ENCODE results near the gene CYP21A2.
"Not testable (repeated sequence)": the region's sequence is repeated elsewhere in the genome, so short reads cannot be mapped to it uniquely, and the experiment has no call there.

Gene CYP21A2

DNA sequence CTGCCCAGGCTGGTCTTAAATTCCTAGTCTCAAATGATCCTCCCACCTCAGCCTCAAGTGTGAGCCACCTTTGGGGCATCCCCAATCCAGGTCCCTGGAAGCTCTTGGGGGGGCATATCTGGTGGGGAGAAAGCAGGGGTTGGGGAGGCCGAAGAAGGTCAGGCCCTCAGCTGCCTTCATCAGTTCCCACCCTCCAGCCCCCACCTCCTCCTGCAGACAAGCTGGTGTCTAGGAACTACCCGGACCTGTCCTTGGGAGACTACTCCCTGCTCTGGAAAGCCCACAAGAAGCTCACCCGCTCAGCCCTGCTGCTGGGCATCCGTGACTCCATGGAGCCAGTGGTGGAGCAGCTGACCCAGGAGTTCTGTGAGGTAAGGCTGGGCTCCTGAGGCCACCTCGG, 663 bp downstream of the CYP21A2 start:
- not testable (repeated sequence) for H3K27ac ChIP-seq (ENCODE audit: low read length); H3K9me3 ChIP-seq (ENCODE audit: control insufficient read depth, low read depth, low read length); H3K9ac ChIP-seq (ENCODE audit: low read length); H3K27me3 ChIP-seq (ENCODE audit: control insufficient read depth, insufficient read depth, low read length); H3K4me1 ChIP-seq (ENCODE audit: control insufficient read depth, low read depth, low read length); H3K4me3 ChIP-seq (ENCODE audit: low read length); H3K36me3 ChIP-seq (ENCODE audit: control insufficient read depth, low read depth, low read length)

DNA sequence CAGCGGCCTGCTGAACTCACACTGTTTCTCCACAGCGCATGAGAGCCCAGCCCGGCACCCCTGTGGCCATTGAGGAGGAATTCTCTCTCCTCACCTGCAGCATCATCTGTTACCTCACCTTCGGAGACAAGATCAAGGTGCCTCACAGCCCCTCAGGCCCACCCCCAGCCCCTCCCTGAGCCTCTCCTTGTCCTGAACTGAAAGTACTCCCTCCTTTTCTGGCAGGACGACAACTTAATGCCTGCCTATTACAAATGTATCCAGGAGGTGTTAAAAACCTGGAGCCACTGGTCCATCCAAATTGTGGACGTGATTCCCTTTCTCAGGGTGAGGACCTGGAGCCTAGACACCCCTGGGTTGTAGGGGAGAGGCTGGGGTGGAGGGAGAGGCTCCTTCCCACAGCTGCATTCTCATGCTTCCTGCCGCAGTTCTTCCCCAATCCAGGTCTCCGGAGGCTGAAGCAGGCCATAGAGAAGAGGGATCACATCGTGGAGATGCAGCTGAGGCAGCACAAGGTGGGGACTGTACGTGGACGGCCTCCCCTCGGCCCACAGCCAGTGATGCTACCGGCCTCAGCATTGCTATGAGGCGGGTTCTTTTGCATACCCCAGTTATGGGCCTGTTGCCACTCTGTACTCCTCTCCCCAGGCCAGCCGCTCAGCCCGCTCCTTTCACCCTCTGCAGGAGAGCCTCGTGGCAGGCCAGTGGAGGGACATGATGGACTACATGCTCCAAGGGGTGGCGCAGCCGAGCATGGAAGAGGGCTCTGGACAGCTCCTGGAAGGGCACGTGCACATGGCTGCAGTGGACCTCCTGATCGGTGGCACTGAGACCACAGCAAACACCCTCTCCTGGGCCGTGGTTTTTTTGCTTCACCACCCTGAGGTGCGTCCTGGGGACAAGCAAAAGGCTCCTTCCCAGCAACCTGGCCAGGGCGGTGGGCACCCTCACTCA, 1.4 kb downstream of the CYP21A2 start:
- H3K27ac ChIP-seq (ENCODE audit: low read length); H3K9ac ChIP-seq (ENCODE audit: low read length); H3K27me3 ChIP-seq (ENCODE audit: control insufficient read depth, insufficient read depth, low read length); H3K9me3 ChIP-seq (ENCODE audit: control insufficient read depth, low read depth, low read length); H3K4me3 ChIP-seq (ENCODE audit: low read length); H3K4me1 ChIP-seq (ENCODE audit: control insufficient read depth, low read depth, low read length); H3K36me3 ChIP-seq (ENCODE audit: control insufficient read depth, low read depth, low read length): not testable (repeated sequence)

DNA sequence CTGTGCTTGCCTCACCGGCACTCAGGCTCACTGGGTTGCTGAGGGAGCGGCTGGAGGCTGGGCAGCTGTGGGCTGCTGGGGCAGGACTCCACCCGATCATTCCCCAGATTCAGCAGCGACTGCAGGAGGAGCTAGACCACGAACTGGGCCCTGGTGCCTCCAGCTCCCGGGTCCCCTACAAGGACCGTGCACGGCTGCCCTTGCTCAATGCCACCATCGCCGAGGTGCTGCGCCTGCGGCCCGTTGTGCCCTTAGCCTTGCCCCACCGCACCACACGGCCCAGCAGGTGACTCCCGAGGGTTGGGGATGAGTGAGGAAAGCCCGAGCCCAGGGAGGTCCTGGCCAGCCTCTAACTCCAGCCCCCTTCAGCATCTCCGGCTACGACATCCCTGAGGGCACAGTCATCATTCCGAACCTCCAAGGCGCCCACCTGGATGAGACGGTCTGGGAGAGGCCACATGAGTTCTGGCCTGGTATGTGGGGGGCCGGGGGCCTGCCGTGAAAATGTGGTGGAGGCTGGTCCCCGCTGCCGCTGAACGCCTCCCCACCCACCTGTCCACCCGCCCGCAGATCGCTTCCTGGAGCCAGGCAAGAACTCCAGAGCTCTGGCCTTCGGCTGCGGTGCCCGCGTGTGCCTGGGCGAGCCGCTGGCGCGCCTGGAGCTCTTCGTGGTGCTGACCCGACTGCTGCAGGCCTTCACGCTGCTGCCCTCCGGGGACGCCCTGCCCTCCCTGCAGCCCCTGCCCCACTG, 2.3 kb downstream of the CYP21A2 start:
- not testable (repeated sequence) for H3K9ac ChIP-seq (ENCODE audit: low read length); H3K36me3 ChIP-seq (ENCODE audit: control insufficient read depth, low read depth, low read length); H3K9me3 ChIP-seq (ENCODE audit: control insufficient read depth, low read depth, low read length); H3K4me3 ChIP-seq (ENCODE audit: low read length); H3K27ac ChIP-seq (ENCODE audit: low read length); H3K27me3 ChIP-seq (ENCODE audit: control insufficient read depth, insufficient read depth, low read length); H3K4me1 ChIP-seq (ENCODE audit: control insufficient read depth, low read depth, low read length)

DNA sequence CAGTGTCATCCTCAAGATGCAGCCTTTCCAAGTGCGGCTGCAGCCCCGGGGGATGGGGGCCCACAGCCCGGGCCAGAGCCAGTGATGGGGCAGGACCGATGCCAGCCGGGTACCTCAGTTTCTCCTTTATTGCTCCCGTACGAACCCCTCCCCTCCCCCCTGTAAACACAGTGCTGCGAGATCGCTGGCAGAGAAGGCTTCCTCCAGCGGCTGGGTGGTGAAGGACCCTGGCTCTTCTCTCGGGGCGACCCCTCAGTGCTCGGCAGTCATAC, 2.8 kb downstream of the CYP21A2 start:
- H3K27me3 ChIP-seq (ENCODE audit: control insufficient read depth, insufficient read depth, low read length); H3K4me3 ChIP-seq (ENCODE audit: low read length); H3K9me3 ChIP-seq (ENCODE audit: control insufficient read depth, low read depth, low read length); H3K36me3 ChIP-seq (ENCODE audit: control insufficient read depth, low read depth, low read length); H3K27ac ChIP-seq (ENCODE audit: low read length); H3K9ac ChIP-seq (ENCODE audit: low read length); H3K4me1 ChIP-seq (ENCODE audit: control insufficient read depth, low read depth, low read length): not testable (repeated sequence)

DNA sequence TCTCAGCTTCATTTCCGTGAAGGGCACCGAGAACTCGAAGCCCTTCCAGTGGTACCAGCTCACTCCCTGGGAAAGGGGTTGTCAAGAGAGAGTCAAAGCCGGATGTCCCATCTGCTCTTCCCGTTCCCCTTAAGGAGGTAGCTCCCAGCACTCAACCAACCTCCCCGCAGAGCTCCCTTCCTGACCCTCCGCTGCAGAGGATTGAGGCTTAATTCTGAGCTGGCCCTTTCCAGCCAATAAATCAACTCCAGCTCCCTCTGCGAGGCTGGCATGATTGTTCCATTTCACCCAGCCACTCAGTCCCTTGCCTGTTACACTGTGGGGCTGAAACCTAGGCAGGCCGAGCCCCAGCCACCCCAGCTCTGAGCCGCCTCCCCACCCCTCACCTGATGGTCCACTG, 3.2 kb downstream of the CYP21A2 start:
- H3K27me3 ChIP-seq (ENCODE audit: control insufficient read depth, insufficient read depth, low read length); H3K4me1 ChIP-seq (ENCODE audit: control insufficient read depth, low read depth, low read length); H3K36me3 ChIP-seq (ENCODE audit: control insufficient read depth, low read depth, low read length); H3K27ac ChIP-seq (ENCODE audit: low read length); H3K9me3 ChIP-seq (ENCODE audit: control insufficient read depth, low read depth, low read length); H3K4me3 ChIP-seq (ENCODE audit: low read length); H3K9ac ChIP-seq (ENCODE audit: low read length): not testable (repeated sequence)

DNA sequence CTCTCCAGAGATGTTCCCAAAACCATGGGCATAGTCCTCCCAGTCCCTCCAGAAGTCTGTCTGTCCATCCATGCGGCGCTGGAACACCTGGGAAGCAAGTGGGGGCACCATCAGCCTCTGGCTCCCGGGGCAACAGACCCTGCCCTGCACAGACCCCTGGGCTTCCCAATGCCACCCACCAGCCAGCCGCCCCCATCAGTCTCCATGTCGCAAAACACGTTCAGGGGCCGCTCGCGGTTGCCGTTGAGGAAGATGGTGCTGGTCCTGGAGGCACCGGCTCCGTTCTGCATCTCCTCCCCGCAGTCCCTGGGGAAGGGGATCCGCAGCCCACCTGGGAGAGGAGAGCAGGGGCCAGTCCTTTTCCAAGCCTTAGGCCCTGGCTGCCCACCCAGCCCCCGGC, 4.1 kb downstream of the CYP21A2 start:
- H3K27me3 ChIP-seq (ENCODE audit: control insufficient read depth, insufficient read depth, low read length); H3K9me3 ChIP-seq (ENCODE audit: control insufficient read depth, low read depth, low read length); H3K27ac ChIP-seq (ENCODE audit: low read length); H3K4me1 ChIP-seq (ENCODE audit: control insufficient read depth, low read depth, low read length); H3K4me3 ChIP-seq (ENCODE audit: low read length); H3K36me3 ChIP-seq (ENCODE audit: control insufficient read depth, low read depth, low read length); H3K9ac ChIP-seq (ENCODE audit: low read length): not testable (repeated sequence)

DNA sequence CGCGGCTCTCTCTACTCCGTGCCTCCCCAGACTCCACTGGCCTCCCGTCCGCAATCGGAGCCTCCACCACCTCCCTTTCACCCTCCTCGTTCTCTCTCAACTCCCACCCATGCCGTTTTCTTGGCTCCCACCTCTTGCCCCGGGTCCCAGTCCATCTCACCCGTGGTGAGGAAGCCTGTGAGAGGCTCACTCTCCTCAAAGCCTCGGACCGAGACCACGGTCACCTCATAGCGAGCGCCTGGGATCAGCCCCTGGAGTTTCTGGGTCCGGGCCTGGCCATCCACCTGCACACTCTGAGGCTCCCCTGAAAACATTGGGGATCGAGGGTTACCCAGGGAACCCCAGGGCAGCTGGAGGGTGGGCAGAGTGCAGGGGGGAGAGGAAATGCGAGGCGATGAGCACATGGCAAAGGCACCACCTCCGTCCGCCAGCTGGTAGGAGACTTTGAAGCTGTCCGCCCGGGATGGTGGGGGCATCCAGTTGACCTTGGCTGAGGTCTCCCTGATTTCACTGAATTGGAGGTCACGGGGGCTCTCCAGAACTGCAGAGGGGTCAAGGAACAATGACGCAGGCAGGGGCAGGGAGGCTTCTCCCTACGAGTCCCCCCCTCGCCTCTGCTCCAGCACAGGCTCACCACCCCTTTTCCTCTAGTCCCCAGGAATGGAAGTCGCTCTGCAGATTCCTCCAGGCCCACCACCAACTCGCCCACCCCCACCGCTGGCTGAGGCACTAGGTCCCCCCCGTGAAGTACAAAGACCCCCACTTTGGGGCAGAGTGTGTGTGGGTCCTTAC, 5.6 kb downstream of the CYP21A2 start:
- not testable (repeated sequence) for H3K9ac ChIP-seq (ENCODE audit: low read length); H3K4me3 ChIP-seq (ENCODE audit: low read length); H3K9me3 ChIP-seq (ENCODE audit: control insufficient read depth, low read depth, low read length); H3K27ac ChIP-seq (ENCODE audit: low read length); H3K36me3 ChIP-seq (ENCODE audit: control insufficient read depth, low read depth, low read length); H3K27me3 ChIP-seq (ENCODE audit: control insufficient read depth, insufficient read depth, low read length); H3K4me1 ChIP-seq (ENCODE audit: control insufficient read depth, low read depth, low read length)

DNA sequence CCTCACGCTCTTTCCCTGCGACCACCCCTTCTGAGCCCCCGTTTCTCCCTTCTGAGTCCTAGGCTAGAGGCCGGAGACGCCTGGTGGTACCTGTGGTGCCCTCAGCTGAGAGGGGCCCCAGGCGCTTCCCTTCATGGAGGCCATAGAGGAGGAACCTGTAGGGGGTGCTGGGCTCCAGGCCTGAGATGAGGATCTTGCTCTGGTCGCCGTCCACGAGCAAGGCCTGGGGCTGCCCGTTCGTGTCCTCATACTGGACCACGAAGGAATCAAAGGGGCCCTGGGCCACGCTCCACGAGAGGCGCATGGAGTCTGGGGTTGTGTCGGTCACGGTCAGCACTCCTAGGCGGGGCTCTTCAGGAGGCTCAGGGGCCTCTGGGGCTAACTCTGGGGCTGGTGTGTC, 6.7 kb downstream of the CYP21A2 start:
- not testable (repeated sequence) for H3K4me3 ChIP-seq (ENCODE audit: low read length); H3K27ac ChIP-seq (ENCODE audit: low read length); H3K4me1 ChIP-seq (ENCODE audit: control insufficient read depth, low read depth, low read length); H3K27me3 ChIP-seq (ENCODE audit: control insufficient read depth, insufficient read depth, low read length); H3K9ac ChIP-seq (ENCODE audit: low read length); H3K36me3 ChIP-seq (ENCODE audit: control insufficient read depth, low read depth, low read length); H3K9me3 ChIP-seq (ENCODE audit: control insufficient read depth, low read depth, low read length)

DNA sequence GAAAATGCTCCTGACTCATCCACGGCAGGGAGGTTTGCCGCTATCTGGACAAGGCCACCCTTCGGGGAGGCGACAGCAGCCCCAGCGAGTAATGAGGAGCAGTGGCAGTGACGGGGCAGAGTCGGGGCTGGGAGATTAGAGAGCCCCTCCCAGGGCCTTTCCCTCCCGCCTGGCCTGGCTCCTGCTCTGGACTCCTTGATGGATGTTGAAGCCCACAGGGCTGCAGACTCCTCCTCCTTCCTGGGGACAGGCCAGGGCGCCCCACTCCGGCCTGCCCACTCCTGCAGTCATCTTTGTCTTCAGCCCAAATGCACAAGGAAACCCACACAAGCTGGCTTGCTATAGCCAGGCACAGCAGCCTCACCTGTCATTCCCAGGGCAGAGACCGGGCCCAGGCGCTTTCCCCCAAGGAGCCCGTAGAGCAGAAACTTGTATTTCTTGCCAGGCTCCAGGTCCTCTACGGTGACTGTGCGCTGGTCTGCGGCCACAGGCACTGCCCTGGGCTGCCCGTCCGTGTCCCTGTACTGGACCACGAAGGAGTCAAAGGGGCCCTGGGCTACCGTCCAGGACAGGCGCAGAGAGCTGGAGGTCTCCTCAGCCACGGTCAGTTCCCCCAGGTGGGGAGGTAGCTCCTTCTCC, 7.7 kb downstream of the CYP21A2 start:
- H3K9ac ChIP-seq (ENCODE audit: low read length) = no peak overlapping the region
- H3K36me3 ChIP-seq (ENCODE audit: control insufficient read depth, low read depth, low read length) = no peaks in the 10 kb centered on the region
- peaks cover 4% of the 10 kb centered on the region for H3K4me1 ChIP-seq (ENCODE audit: control insufficient read depth, low read depth, low read length)
- no peak overlapping the region for H3K4me3 ChIP-seq (ENCODE audit: low read length)
- no peaks in the 10 kb centered on the region for H3K9me3 ChIP-seq (ENCODE audit: control insufficient read depth, low read depth, low read length)
- no peak overlapping the region for H3K27ac ChIP-seq (ENCODE audit: low read length)
- H3K27me3 ChIP-seq (ENCODE audit: control insufficient read depth, insufficient read depth, low read length) = no peaks in the 10 kb centered on the region

DNA sequence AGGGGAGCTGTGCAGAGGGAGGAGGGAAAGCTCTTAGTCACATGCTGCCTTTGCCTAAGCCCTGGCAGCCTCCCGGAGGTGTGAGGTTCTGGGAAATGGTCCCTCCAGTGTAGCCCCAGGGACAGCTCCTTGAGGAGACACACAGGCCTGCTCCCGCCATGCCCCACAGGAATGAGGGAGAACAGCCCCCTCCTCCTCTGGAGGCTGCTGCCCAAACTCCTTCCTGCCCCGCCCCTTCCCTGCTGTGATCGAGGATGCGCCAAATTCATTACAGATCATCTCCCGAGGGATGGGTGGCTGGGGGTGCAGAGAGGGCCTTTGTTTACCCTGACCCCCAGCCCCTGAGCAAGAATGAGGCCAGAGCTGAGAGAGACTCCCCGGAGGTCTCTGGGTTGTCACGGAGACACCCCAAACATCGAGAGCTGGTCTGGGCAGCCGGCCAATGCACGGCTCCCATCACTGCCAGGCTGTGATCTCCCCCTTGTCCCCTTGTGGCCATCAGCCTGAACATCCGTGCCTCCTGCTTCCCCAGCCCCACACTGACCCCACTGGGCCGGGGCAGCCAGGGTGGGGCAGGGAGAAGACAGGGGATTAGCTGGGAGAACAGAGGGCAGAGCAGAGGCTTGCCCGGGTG, 8.4 kb downstream of the CYP21A2 start:
- H3K27ac ChIP-seq (ENCODE audit: low read length) = no peak overlapping the region
- peaks cover 4% of the 10 kb centered on the region for H3K4me1 ChIP-seq (ENCODE audit: control insufficient read depth, low read depth, low read length)
- H3K4me3 ChIP-seq (ENCODE audit: low read length) = no peak overlapping the region
- no peaks in the 10 kb centered on the region for H3K36me3 ChIP-seq (ENCODE audit: control insufficient read depth, low read depth, low read length)
- H3K9me3 ChIP-seq (ENCODE audit: control insufficient read depth, low read depth, low read length) = no peaks in the 10 kb centered on the region
- no peaks in the 10 kb centered on the region for H3K27me3 ChIP-seq (ENCODE audit: control insufficient read depth, insufficient read depth, low read length)
- H3K9ac ChIP-seq (ENCODE audit: low read length) = no peak overlapping the region

DNA sequence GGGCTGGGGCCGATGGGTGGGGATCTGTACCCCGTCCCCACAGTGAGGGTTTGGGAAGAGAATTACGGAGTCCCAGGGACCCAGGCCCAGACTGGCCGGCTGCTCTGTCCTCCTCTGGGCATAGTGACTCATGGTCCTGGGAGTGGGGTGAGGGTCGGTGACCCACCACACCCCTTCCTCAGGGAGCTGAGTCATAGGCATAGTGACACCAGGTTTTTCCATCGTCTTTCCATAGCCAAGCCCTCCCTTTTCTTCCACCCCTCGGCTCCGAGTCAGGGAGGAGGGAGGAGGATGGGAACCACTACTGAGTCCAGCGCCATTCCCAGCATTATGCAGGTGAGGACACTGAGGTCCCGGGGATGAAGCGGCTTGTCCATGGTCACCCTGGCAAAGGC, 8.9 kb downstream of the CYP21A2 start:
- Histone ChIP-seq H3K9me3 (ENCODE audit: control insufficient read depth, low read depth, low read length) (no peaks in the 10 kb centered on the region), H3K9ac (ENCODE audit: low read length) (no peak overlapping the region), H3K36me3 (ENCODE audit: control insufficient read depth, low read depth, low read length) (no peaks in the 10 kb centered on the region), H3K4me3 (ENCODE audit: low read length) (no peak overlapping the region), H3K27me3 (ENCODE audit: control insufficient read depth, insufficient read depth, low read length) (no peaks in the 10 kb centered on the region), H3K4me1 (ENCODE audit: control insufficient read depth, low read depth, low read length) (peaks cover 4% of the 10 kb centered on the region), H3K27ac (ENCODE audit: low read length) (no peak overlapping the region)

All from iPS-18a (cell line).